C4-2B (cell line): ENCODE results near the gene SIX2.

Experiments
- H3K27ac ChIP-seq: fragments of 450-650 bp; 2 replicates; pipeline ENCODE4 v1.5.1; 2017
- ZFX ChIP-seq: fragments of 450-650 bp; IDR thresholded peaks from 2 replicates; pipeline ENCODE4 v1.6.1; 2017
- TF ChIP-seq, protein P1 (sequence below): fragments of 450-650 bp; conservative IDR thresholded peaks from 2 replicates; pipeline ENCODE4 v1.5.1; 2017; ENCODE audit warnings: mild to moderate bottlenecking

Gene SIX2

GRCh38 chr2:44981714-44982108 lies 27.5 kb downstream of the SIX2 start:
- TF ChIP-seq, protein P1, sequence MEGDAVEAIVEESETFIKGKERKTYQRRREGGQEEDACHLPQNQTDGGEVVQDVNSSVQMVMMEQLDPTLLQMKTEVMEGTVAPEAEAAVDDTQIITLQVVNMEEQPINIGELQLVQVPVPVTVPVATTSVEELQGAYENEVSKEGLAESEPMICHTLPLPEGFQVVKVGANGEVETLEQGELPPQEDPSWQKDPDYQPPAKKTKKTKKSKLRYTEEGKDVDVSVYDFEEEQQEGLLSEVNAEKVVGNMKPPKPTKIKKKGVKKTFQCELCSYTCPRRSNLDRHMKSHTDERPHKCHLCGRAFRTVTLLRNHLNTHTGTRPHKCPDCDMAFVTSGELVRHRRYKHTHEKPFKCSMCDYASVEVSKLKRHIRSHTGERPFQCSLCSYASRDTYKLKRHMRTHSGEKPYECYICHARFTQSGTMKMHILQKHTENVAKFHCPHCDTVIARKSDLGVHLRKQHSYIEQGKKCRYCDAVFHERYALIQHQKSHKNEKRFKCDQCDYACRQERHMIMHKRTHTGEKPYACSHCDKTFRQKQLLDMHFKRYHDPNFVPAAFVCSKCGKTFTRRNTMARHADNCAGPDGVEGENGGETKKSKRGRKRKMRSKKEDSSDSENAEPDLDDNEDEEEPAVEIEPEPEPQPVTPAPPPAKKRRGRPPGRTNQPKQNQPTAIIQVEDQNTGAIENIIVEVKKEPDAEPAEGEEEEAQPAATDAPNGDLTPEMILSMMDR, result peak; percentile 74
- TF ChIP-seq ZFX, result no peak
- no peak overlapping the region for H3K27ac ChIP-seq

DNA sequence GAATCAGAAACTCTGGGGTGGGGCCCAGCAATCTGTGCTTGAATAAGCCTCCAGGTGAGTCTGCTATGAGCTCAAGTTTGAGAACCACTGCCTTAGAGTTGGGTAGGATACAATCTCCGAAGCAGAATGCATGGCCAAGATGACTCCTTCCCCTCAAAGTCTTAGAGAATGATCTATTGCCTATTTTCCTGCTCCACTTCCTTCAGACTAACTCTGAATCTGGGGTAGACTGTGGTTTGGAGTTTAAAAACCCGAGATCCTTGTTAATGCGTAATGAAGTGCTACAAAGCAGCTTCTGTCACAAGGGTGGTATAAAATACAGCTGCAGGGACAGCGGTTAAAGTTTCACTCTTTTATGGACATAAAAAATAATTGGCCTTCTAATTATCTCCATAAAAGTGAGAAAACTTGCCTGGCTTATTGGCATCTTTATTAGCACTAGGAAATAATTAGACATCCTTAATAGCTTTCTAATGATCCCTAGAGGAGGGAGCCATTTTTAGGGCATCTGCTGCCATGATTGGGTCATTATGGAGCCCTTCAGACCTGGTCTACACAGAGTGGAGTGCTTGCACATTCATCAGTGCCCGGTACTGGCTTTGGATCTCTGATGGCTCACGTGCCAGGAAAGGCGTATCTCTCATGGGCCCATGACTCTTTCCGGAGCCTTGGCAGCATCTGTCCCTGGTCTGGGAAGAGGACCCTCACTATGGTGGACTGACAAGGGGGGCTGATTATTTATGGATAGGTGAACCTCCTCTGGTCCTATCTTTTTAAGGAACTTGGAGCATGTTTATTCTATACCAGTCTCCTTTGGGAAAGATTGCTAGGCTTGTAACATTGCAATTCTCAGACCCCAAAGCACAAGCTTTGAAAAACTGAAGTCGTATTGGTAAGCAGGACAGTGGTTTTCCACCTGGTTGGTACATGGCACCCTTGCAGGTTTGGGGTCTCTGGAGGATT lies 28.2 kb downstream of the SIX2 start:
- TF ChIP-seq, protein P1, result no peak
- no peak for TF ChIP-seq ZFX
- H3K27ac ChIP-seq, result no peak overlapping the region

DNA sequence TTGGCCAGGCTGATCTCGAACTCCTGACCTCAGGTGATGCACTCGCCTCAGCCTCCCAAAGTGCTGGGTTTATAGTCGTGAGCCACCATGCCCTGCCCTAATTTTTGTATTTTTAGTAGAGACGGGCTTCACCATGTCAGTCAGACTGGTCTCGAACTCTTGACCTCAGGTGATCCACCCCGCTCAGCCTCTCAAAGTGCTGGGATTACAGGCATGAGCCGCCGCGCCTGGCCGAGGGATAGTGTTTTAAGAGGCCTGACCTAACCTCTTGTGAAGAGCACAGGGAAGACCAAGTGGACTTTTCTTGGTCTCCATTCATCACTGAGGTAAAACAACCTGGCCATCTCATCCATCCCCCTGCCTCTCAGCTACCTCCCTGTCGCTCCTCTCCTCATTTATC lies 29.7 kb downstream of the SIX2 start:
- TF ChIP-seq ZFX, result no peak
- H3K27ac ChIP-seq, result no peak overlapping the region

DNA sequence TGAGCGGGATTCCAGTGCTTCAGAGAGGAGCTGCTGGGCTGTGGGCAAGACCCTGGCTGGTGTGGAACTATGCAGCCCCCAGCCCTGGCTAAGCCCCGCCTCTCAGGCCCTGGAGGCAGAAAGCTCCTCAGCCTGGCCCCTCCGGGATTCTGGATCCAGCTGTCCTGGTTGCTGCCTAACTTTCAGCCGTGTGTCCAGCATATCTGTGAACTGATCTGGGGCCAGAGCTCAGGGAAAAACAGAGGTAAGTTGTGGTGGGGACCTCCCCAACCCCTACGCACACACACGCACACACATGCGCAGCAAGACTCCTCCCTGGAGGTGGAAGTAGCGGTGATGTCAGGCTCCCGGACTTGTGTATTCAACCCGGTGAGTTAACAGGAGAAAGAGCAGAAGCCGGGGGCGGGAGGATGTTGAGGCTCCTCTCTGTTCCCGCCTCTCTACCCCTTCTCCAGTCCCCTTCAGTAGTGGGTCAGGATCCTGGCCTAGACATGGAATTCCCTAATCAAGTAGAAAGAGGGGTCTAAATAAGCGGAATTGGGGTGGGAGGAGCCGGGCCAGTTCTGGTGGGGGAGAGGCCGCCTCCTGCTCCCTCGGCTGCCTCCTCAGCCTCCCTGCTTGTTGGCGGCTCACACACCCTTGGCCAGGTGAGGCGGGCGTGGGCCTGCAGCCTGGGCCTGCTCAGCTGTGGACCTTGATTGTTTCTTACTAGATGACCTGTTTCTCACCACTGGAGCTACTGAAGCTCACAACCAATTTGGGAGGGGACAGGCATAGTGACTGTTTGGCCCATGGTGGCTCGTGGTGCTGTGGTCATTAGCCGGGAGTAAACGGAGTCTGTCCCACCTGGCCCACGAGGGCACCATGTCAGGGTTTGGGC lies 33.4 kb downstream of the SIX2 start:
- TF ChIP-seq ZFX, result no peak
- TF ChIP-seq, protein P1, result no peak
- H3K27ac ChIP-seq, result no peak overlapping the region

DNA sequence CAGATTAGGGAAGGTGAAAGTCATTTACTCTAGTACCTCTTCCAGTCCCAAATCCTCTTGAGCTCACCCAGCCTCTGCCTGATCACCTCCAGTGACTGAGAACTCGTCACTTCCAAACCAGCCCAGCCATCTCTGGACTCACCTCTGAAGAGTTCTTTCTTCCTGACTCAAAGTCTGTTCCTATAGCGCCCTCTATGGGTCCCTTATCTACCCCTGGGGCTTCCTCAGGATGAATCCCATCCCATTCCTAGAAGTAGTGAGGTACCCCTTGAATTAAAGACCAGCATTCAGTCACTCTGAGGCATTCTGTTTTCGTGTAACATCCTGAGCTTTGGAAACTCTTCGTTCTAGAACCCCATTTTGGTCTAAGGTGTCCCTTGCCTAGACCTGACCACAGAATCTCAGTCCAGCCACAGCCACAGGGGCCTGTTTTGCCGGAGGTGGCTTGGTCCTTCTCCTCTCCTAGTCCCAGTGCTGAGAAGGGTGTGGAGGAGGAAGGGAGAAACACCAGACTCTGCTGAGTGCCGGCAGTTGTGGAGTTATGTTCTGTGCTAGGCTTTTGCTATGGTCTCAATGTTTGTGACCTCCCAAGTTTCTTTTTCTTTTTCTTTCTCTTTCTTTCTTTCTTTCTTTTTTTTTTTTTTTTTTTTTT lies 35.1 kb downstream of the SIX2 start:
- no peak for TF ChIP-seq ZFX
- TF ChIP-seq, protein P1, result peak; percentile 54
- no peak overlapping the region for H3K27ac ChIP-seq

DNA sequence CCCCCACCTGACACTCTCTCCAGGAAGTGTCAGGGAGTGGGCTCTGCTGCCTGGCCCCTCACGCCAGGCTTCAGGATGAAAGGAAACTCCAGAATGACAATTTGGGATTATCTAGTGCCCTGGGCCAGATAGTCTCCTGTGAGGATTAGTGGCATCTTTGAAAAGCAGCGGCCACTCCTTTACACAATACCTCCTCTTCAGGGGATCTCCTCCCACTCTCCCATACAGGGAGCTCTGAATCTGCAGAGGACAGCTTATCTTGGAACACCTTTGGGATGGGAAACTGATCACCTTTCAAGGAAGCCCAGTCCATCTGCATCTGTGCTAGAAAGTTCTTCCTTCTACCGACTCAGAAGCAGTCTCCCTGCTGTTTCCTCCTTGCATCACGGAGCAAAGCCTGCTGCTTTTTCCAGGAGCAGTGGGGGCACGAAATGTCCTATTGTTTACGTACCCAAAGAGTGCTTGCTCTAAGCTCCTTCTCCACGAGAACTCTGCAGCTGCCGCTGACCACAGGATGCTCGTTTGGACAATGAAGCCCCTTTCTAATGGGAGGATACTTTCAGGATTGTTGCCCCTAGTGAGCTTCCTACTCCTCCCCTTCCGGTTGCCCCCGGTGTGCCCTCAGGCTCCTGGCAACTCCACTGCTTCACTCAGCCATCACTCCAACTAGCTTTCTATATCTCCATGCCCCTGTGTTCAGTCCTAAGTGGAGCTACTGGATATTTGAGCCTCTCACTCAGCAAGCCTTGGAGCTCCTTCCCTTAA lies 36.3 kb downstream of the SIX2 start:
- TF ChIP-seq, protein P1, result no peak
- H3K27ac ChIP-seq, result no peak overlapping the region
